ENCODE measurements around the gene CXCL17. TPM values are rescaled to one million over a fixed set of nuclear protein-coding genes. Genes with fewer than 3 reads are reported as not detected.

The CXCL17 gene
- total RNA-seq, 1 experiment from 2014 or later = not detected

DNA sequence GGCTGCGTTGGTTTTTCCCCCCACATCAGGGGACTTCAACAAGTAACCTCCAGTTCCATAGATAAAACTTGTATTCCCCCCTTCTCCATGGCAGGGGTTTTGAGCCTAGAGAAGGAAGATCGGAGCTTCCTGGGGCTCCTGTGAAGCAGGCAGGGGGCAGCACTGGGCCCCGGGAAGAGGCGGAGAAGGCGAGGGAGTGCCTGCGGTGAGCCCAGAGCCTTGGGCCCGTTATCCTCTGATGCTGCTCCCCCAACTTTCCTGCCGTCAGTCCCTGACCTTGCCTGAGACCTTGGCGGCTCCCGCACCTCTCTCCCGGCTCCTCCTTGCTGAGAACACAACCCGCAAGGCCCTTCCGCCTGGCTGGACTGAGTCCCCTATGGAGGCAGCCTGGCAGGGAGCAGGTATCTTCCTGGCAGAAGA, 18.0 kb downstream of the CXCL17 start:
- no peak for DNase-seq (ENCODE audit: low read depth)

DNA sequence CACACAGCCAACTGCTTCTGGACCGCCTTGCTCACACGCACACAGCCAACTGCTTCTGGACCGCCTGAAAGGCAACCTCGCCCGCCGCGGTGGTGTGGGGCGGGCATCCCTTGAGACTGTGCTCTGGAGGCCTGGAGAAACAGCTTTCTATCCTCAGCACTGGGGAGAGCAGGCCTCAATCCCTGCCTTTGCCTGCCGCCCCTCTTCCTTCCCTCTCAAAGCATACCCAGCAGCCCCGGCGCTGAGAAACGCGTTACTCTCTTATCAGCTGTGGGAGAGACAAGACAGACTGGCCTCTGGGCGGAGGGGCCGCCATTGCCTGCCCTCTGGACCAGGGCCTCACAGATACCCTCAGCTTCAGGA, 18.4 kb downstream of the CXCL17 start:
- DNase-seq (ENCODE audit: low read depth) = no peak

DNA sequence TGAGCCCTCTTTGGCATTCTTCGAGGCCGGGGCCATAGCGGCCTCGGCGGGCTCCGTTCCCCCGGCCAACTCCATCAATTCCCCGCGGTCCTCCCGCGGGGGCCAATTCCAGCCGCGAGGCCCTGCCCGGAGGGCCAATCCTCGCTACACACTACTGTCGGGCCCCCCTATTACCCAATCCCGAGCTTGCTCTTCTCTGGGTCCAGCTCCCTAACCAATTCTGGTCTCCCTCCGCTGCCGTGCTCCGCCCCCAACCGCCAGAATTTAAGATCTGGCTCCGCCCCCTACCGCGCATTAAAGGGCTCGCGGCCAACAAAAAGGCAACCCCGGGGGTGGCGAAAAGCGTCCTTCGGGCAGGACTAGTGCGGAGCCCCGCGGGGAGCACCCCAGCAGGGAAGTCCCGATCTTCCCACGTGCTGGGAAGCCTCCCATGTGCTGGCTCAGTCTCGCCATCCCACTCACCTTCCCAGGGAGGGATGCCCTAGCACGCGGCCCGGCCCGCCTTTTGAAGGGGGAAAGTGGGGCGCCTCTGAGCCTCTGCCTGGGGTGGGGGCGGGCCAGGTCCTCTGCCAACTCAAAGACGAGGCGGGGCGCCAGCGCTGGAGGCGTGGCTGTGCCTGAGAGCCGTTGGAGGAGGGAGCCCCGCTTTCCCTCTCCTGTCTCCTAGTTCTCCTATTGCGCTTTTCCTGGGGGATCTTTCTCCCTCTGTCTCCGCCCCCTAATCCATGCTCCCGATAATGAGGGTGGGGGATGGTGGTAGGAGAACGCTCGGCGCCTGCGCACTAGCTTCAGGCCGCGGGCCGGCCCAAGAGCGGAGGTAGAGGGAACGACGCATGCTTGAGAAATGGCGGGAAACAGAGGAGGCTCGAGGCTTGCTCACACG, 19.0 kb downstream of the CXCL17 start:
- no peak for DNase-seq (ENCODE audit: low read depth)

DNA sequence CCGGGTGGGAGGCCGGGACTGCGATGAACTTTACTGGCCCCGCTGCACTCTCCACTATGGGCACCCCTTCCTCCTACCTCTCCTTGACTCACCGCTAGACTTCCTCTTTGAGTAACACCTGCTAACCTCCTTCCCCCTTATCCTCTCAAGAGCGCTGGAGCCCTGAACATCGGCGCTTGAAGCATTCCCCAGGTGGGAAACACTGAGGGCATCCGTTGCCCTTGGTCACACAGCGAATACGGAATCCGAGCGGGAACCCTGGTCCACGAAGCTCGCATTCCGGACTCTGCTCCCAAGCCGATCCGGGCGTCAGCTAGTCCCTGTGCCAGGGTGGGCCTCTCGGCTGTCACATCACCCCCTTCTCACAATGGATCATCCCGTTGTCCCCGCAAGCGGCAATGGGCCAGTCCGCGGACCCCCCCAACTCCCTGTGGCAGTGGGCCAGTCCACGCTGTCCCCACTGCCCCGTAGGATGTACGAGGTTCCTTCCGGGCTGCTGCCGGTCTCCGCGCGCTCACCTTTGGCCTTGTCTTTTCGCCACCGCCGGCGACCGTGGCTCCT, 19.8 kb downstream of the CXCL17 start:
- DNase-seq (ENCODE audit: low read depth) = no peak

DNA sequence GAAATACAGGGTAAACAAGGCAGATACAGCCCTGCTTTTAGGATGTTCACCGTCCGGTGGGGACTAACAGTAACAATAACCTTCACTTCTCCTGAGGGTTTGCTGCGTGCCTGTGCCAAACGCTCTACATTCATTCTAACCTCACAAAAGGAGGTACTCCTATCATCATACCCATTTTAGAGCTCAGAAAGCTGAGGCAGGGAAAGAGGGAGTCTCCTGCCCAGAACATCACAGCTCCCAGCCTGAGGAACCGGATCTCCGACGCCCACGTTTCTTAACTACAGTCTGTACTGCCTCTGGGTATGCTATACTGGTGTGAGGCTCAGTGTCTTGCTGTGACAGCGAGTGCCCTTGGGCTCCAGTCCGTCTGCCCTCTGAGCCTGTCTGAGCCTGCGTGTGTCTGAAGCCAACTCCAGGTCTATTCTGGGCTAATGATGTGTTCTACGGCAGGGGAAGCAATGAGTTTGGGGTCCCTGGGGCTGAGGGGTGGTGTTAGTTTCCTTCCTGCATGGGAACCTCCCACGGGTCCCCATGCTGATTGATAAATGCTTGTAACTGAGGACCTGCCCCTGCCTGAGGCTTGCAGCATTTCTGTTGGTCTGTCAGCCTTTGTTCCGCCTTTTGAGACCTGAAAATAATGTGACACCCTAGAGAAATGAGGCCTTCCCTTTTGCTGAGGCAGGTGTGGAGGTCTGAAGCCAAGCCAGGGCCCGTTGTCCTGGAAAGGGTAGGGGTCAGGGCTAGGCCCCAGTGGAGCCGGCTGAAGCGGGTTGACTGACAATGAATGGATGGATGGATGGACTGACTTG, 20.4 kb downstream of the CXCL17 start:
- DNase-seq (ENCODE audit: low read depth) = no peak

DNA sequence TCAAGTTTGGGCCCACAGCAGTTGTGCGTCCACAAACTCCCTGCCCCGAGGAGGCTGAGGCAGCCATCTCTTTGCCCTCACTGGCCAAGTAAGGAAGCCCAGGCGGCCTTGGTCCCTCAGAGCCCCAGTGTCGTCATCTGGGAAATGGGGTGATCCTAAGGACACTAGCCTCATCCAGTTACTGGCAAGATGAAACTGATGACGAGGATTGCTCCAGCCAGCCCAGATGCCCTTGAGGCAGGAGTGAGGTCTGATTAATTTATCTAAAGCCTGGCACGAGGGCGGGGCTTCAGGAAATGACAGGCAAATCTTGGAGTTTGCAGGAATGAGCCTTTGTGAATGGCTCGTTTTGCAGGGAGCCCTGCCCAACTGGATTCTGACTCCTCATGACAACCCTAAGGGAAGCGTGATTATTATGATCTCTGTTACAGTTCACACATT, 21.1 kb downstream of the CXCL17 start:
- no peak for DNase-seq (ENCODE audit: low read depth)

DNA sequence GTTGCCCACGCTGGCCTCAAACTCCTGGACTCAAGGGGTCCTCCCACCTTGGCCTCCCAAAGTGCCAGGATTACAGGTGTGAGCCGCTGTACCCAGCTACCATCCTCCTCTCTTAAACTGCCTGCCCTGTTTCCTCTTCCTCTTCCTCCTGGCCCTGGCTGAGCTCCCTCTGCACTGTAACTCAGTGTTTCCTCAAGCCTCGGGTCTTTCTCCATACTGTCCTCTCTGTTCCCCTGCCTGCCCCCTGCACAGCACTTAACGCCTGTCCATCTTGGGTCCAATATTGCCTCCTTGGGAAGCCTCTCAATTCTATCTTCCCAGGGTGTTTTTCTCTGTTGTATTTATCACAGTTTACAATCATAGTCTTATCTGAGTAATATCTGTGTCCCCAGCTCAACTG, 21.6 kb downstream of the CXCL17 start:
- no peak for DNase-seq (ENCODE audit: low read depth)

DNA sequence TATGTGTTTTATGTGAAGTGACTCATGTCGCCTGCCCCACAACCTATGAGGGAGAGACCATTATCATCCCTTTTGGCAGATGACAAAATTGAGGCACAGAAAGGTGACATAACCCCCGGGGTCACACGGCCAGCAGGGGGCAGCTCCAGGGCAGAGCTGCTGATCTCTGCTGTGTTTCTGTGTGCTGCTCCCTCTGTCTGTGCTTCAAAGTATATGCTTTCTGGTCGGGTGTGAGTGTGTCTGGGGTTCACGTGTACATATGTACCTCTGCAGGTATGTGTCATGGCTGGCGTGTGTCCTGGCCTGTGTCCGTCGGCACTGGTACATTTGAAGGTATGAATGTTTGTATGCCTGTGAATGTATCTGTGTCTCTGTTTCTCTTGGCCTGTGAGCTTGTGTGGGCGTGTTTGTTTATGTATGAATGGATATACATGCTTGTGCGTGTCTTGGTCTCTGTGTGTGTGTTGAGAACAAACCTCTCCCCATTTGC, 22.6 kb downstream of the CXCL17 start:
- DNase-seq (ENCODE audit: low read depth) = peak; percentile 48

DNA sequence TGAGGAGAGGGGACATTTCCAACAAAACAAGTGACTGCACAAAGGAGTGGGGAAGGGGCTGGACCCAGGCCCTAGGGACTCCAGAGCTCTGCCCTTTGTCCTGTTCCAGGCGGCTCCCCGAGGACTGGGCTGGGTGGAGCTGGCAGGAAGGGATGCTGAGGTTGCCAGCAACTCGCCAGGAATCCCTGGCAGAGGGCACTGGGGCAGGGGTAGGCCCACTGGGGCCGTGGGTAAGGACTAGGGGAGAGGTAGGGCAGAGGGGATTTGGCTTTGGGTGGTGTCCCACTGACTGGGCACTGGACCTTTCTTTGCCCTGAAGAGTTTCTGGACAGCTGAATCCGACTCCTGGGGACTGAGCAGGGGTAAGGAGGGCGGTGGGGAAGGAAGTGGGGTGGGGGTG, 23.4 kb downstream of the CXCL17 start:
- DNase-seq (ENCODE audit: low read depth) = no peak

DNA sequence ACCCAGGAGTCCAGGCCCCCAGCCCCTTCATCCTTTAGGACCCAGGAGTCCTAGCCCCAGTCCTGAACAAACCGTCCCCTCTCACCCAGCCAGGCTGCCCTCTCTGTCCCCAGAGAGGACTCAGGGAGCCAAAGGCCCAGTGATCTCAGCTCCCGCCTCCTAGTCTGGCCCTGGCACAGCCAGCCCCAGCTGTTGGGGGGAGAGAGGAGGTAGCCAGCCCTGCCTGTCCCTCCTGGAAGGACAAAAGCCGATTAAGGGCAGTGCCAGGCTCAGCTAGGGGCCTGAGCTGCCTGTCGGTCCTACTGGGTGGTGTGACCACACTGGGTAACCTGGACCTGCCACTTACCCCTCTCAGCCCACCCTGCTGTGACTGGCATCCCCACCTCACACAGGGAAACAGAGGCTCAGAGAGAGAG, 30.1 kb downstream of the CXCL17 start:
- no peak for DNase-seq (ENCODE audit: low read depth)

DNA sequence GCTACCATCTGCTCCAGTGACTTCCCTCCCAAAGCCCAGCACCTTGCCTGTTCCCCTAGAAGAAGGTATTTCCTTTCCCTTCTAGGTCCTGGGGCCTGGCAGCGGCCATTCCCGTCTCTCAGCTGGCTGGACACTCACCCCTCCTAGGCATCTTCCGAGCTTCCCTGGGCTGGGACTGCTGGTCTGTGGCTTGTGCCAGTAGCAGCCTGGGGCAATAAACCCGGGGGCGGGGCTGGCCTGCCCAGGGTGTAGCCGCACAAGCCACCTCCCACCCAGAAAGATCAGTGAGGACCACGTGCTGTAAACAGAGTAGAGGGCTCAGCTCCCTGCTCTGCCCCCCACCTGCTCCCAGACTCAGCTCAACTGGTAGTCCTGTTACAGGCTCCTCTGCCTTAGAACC, 30.5 kb downstream of the CXCL17 start:
- DNase-seq (ENCODE audit: low read depth) = no peak

DNA sequence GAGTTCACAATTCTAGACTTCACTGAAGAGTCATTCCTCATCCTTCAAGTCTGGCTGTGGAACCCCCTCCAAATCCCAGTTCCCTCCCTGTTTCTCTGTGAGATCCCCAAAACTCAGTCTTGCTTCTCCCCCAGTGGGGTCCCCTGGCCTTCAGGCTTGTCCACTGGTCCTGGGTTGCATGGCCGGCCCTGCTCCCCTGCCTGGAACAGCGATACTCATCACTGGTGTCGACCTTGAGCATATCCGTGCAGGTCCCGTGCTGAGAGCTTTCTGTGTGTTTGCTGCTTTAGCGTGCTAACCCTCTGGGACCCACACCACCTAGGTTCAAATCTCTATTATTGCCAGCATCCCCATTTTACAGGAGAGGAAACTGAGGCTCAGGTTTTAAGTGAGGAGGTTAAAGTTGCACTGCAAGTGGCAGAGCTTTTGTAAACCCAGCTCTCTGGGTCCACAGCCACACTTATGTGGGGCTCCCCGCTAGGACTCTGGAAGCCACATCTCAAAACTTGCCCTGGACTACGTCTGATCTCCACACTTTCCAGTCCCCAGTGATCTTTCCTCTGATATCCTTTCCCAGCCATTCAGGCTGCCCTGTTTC, 31.1 kb downstream of the CXCL17 start:
- DNase-seq (ENCODE audit: low read depth) = no peak

DNA sequence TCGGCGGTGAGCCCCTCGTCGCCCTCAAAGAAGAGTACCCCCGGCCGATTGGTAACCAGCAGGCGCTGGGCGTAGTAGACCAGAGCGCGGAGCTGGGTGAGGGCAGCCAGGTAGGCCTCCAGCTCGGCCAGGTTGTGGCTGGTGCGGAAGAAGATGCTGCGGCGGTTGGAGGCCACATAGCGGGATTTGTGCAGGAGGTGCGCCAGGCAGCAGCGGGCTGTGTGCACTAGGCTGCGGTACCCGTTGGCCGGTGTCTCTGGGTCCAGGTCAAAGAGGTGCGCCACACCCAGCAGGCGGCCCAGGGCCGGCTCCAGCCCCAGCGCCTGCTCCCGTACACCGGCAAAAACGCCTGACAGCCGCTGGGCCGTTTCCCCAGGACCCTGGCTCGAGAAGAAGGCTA, 32.4 kb downstream of the CXCL17 start:
- no peak for DNase-seq (ENCODE audit: low read depth)

DNA sequence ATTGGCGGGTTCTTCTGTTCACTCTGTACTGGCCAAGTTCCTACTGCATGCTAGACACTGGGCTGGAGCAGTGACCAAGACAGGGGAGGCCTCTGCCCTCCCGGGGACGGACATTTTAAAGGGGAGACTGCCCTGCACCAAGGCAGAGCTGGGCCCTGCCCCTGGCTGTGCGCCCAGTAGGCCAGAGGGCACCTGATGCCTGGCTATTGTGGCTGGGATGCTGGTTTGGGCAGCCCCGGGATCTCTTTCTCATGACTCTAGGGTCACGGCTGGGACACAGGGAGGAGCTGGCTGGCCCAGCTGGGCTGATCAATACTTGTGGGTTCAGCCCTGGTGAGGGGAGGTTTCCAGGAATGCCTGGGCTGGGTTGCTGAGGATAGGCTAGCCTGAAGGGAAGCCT, 33.3 kb downstream of the CXCL17 start:
- DNase-seq (ENCODE audit: low read depth) = no peak

DNA sequence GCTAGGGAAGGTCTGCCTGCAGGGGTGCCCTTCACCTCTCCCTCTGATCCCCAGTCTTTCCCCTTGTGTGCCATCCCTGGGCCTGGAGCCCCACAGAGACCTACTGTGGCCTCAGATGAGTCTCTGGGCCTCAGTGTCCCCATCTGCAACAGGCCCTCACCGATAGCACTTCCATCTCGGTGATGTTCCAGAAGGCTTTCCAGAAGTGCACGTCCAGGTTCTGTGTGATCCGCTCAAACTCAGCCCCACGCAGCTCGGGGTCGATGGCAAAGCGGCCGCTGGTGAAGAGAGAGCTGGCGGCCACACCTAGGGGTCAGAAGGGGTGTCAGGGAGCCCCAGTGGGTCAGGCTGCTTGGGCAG, 35.0 kb downstream of the CXCL17 start:
- DNase-seq (ENCODE audit: low read depth) = no peak

DNA sequence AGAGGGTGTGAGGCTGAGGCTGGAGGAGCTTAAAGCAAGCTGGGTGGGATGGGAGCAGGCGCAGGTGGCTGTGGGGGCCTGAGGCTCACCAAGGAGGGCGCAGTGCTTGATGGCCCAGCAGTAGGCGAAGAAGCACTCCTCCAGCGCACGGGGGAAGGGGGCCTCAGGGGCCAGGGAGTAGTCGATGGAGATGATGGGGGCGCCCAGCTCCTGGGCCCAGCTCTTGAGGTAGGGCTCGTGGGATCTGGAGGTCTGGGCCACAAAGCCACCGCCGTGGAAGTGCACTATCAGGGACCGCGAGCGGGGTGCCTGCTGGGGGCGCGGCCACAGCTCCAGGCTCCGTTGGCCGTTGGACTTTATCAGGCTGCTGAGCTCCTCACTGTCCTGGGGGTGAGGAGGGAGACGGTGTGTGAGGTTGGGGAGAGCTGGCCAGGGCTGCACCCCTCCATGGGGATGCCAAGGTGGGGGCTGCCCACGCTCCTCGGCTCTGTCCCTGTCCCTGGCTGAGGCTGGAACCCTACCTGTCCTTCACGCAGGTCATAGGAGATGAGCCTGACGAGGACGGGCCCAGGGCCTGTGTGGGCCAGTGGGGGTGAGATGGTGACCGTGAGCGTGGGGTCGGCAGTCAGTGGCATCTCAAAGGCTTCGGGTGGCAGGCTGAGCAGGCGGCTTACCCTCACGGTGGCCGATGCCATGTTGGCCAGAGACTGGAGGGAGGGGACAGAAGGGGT, 35.5 kb downstream of the CXCL17 start:
- DNase-seq (ENCODE audit: low read depth) = no peak

DNA sequence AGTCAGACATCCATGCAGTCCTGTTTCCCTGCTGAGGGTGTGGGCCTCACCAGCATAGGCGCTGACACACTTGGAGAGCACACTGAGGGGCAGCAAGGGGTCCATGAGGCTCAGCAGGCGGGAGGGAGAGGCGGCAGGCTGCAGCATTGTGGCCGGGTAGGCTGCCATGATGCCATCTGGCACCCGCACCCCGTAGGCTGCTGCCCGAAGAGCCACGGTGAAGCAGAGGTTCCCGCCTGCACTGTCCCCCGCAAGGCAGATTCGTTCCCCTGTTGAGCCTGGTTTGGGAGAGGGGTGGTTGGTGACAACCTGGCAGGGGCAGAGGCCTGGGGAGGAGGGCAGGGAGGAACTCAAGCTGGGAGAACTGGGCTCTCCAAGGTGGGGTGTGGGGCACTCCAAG, 36.6 kb downstream of the CXCL17 start:
- no peak for DNase-seq (ENCODE audit: low read depth)

DNA sequence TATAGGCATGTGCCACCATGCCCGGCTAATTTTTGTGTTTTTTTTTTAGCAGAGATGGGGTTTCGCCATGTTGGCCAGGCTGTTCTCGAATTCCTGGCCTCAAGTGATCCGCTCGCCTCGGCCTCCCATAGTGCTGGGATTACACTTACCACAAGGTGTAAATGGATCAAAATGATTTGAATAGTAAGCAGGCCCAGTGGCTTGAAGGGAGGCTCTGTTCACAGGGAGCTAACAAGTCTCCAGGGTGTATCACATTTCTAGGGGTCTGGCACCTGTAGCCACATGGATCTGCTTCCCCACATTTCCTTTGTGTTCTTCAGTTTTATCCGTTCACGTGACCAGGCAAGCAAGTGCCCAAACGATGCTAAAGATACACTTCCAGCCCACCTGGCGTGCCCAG, 39.2 kb downstream of the CXCL17 start:
- no peak for DNase-seq (ENCODE audit: low read depth)

DNA sequence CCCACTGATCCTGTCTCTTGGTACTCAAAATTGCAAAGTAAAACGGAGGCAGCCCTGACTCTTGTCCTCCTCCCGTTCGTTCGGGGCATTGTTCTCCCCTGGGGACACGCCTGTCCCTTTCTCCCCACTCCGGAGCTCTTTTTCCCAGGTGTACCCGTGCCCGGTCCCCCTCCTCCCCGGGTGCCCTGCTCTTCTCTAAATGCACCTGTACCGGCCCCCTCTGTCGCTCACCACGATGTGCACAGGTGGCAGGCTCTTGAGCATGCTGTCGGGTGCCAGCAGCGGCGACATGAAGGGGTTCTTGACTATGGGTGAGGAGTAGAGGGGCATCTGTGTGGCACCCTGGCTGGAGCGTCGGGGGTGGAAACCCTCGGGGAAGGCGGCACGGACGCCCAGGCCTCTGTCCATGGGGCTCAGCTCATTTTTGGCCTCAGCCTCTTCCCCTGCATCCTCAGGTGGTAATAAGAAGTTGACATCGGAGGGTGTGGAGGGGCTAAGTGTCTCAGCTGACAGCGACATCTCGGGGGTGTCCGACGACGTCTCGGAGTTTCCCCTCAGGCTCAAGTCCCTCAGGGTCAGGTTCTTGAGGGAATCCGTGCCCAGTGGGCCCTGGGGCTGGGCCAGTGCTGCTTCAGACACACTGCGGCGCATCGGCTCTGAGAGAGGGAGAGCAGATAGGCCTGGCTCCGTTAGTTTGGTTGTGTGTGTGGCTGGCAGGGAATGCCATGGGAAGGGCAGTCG, 40.2 kb downstream of the CXCL17 start:
- no peak for DNase-seq (ENCODE audit: low read depth)
